ENCODE data around the gene DHFR2.

Gene DHFR2

DNA sequence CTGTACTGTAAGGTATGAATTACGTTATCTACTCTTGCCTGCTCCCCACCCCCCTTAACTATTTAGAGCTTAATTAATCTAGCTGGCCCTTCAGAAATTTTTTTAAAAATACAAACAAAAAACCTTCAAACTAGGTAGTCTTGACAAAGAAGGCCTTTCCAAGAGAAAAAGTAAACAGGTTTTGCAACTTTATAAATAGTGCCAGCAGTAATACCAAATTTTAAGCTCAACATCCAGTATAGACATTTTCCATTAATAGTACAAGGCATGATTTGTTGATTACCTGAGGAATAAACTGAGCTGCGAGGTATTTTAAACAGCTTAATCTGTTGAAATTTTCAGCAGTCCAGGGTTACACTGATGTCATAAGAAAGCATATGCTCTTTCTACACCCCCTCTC is 54.5 kb downstream of the DHFR2 start:
- DNase-seq (ENCODE audit: low read depth in 3 of 3, low spot score in 1 of 3): no peak
